Measurements from ENCODE around the gene PLCG2.
"Not testable (repeated sequence)": the region's sequence is repeated elsewhere in the genome, so short reads cannot be mapped to it uniquely, and the experiment has no call there.

Gene PLCG2

DNA sequence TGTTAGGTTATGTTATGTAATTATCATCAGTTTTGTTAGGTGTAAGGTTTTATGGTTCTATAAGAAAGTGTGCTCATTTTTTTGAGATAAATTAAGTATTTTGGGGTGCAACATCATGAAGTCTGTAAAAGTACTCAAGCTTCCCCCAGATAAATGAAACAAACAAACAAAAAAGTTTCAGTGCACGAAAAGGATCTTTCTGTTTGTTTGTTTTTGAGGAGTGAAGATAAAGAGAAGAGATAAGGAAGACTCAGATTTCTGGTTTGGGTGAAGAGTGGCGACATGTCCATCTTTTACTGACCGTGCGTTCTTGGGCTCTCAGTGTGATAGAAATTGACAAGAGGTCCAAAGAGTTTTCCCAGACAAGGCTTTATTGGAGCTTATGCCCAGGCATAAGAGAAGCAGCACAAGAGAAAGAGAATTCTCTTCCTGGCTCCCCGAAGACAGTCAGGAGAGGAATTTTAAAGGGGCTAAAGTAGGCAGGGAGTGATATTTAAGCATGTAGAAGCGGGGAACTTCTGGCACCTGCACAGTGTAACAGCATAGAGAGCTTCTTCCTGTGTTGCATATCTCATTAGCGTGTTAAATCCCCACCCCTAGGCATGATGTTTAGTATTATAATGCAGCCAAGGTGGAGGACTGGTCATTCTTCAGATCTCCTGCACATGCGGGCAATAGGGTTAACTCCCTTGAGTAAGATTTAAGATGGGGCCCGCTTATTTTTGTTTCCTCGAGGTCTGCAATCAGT, 71.3 kb downstream of the PLCG2 start:
- DNase-seq, result no peak

DNA sequence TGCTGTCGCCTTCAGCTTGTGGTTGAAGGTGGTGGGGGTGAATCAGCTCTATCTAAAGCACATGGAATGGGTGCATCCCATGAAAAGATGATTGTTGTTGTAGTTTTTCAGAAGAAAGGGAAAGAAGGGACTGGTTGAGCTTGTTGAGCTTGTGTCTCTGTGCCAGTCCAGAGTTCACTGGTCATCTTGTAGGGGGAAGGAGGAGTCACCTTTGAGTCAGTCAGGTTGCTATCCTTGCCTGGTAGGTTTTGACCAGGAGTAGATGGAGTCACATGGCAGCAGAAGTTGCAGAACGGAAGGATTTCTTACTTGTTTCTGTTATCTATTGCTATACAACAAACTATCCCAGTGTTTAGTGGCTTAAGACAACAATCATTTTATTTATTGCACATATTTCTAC, 73.3 kb downstream of the PLCG2 start:
- DNase-seq, result no peak

DNA sequence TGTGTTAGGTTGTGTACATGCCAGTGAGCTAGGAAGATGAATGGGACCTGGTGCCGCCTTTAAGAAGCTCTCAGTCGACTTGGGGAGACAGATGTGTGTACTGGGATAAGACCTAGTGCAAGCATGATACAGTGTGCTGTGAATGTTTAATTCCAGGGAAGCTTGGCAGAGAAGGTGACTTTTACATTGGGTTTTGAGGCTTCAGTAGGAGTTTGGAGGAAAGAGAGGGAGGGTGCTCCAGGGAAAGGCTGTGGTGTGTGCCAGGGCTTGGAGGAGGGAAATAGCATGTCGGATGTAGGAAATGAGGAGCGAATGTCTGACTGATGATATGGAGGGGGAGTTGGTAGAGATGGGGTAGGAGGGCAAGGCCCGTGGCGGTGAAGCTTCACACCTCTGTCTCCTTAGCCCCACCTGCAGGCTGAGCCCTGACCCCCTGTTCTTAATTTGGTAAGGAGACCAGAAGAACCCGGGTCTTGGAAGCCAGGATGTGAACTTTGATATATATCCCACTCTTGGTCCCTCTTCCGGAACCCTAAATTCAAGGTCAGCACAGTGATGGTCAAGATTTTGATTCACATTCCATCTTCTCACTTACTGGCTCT, 76.6 kb downstream of the PLCG2 start:
- no peak for DNase-seq

DNA sequence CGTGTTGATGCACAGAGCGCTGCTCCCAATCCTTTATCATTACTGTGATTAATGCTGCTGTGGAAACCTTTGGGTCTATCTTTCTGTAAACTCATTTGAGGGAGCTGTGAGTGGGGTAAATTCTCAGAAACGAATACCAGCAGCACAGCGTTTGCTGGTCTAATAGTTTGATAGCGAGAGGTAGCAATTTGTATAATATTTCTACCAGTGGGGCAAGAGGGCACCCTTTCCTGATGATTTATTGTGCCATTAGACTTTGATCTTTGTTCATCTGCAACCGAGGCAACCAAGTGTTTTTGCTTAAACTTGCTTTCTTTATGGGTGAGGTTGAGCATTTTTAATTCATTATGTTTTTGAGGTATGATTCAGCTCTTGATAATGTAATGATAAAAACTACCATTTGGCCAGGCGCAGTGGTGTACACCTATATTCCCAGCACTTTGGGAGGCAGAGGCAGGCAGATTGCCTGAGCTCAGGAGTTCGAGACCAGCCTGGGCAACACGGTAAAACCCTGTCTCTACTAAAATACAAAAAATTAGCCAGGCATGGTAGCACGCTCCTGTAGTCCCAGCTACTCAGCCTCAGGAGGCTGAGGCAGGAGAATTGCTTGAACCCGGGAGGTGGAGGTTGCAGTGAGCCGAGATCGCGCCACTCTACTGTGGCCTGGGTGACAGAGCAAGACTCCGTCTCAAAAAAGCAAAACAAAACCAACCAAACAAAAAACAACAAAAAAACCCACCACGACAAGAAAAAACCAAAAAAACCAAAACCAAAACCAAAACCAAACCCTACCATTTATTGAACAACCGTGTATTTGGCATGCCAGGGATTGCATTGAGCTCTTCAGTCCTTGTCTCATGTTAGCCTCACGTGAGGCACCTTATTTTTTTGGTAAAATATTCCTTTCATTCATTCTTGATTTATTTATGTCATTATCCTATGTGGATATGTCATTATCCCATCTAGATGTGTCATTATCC, 81.5 kb downstream of the PLCG2 start:
- DNase-seq, result no peak

- DNase-seq, result no peak
These were observed 82.4 kb downstream of the PLCG2 start for GRCh38 chr16:81861503-81861902.

DNA sequence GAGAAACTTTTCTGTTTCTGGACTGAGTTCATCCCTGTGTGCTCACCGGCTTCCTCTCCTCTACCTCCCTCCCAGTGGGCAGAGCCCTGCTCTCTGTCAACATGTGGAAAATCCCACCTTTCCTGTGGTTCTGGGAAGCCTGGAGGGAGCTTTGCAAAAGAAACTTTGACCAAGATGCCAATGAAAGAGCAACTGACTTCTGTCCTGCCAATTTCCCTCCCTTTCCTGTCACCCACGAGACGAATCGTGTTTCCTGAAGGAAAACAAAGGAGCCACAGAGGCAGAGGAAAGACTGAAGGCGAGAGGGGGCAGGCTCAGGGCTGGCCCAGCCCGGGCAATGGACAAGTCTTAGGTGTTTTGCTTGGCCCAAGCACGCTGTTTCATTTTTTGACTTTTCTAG, 82.8 kb downstream of the PLCG2 start:
- DNase-seq, result no peak

DNA sequence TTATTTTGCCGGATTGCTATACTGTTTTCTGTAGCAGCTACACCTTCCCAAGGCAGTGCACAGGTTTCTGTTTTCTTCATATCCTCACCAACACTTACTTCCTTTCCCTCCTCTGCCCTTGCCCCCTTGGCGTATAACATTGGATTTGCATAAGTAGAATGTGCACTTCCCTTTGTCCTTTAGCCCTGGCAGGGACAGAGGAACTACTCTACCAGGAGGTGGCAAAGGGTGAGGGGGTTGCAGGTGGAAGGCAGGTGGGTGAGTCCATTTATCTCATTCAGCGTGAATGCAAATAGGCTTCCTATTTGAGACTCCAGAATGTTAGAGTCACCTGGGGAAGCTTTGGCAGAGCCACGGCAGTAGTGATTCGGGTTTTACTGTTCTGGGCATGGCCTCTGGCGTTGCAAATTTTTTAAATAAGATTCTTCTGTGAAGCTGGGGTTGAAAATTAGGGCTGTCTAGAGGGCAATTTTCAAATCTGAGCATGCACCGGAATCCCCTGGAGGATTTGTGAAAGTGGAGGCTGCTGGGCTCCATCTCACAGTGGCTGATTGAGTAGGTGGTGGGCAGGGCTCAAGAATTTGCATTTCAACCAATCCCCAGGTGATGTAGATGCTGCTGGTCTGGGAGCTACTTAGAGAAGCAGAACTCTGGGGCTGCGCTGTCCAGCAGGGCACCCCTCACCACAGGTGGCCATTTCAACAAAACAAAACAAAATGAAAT, 84.7 kb downstream of the PLCG2 start:
- DNase-seq, result no peak

GRCh38 chr16:81864646-81865382, 85.7 kb downstream of the PLCG2 start:
- no peak for DNase-seq

GRCh38 chr16:81866820-81867440, 87.8 kb downstream of the PLCG2 start:
- DNase-seq, result no peak

DNA sequence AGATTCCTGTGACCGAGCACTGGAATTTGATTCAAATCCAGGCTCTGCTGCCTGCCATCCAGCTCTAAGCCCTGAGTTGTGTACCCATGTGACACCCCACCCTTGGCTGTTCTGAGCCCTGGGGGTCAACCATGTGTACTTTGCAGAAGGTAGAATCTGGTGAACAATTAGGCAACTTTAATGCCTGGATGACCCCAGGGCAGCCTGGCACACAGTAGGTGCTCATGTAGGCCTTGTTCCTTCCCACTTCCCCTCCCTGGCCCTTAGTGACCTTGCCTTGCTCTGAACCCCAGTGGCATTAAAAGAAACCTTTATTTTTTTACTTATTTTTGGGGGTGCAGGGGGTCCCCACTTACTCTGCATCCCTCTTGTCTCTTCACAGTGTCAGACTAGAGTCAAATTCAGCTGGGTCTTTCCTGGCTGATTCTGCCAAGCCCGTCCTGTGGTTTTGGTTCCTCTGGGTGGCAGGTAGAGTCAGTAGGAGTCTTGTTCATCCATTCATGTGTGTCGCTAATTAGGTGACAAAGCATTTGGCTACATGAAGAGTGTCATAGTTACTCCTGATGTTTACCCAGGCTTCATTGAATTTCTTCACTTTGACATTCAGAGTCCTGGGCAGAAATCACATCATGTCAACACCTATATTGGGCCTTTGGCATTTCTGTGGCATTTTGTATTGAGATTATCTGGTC, 89.1 kb downstream of the PLCG2 start:
- DNase-seq, result no peak

GRCh38 chr16:81869326-81869725, 90.2 kb downstream of the PLCG2 start:
- no peak for DNase-seq

- no peak for DNase-seq
These were observed 94.1 kb downstream of the PLCG2 start for GRCh38 chr16:81873206-81873605.

DNA sequence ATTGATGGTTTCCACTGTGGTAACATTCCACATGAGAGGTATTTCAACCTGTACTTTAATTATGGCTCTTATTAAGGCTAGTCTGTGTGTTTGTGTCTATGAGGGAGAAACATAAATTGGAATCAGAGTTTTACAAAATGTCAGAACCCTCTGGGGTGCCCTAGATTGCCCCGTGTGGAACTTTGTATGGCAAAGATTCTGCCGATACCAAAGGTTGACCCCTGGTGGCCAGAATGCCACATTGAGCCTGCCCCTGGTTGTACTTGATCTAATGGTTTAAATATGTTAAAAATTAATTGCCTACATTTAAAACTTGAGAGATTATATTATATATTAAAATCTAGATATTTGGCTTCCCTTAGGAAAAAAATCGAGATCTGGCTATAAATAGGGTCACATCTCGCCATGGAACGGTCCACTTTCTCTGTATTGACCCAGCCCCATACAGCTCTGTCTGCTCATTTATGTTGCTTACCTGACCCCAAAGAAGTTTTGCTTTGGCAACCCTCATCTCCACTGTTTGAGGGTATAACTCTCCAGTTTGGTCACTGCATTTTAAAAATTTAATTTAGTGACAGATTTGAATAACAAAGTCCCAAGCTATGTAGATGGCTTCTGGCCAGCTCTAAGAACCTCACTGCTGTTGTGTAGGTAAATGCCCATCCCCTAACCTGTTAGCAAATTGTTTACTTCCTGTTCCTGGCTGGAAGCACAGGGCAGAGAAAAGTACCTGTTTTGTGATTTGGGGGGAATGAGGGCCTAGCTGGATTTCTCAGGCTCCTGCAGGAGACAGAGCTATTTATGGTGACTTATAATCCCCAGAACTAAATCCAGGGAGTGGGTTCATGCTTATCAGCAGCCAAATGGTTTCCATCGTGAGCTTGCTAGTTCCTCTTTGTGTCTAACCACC, 95.0 kb downstream of the PLCG2 start:
- DNase-seq, result peak in 3 of 6 experiments; percentile 1 to 2 (median 2)

GRCh38 chr16:81875461-81875860, 96.4 kb downstream of the PLCG2 start:
- no peak for DNase-seq

DNA sequence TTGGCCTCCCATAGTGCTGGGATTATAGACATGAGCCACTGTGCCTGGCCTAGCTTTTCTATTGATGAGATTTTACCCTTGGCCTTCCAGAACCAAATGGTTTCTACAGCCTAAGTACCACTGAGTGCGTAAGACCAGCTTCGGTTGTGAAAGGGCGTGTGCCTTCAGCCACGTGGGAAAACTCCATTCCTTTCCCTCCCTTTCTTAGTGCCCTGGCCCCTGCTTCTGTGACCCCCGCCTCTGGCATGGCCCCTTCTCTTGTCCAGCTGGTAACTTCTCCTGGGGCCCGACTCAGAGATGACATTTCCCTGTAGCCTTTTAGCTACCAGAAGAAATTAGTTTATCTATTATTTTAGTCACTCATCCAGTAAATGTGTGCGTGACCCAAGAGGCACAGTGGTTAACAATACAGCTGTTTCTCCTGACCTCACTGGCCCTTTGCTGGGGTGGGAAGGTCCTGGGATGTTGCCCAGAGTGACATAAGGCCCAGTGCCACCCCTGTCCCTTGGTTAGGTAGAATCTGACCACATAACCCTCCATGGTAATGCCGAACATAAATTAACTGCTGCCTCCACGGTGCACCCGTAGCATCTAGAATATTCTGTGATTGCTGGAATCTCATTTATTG, 97.3 kb downstream of the PLCG2 start:
- no peak for DNase-seq

DNA sequence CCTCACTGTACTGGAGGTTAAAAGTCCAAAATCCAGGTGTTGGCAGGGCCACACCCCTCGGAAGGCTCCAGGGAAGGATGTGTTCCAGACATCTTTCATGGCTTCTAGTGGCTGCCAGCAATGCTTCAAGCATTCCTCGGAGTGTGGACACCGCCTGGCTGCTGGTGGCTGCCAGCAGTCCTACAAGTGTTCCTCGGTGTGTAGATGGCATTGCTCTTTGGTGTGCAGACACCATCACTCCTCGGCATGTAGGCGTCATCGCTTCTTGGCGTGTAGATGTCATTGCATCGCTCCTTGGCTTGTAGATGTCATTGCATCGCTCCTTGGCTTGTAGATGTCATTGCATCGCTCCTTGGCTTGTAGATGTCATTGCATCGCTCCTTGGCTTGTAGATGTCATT, 98.4 kb downstream of the PLCG2 start:
- not testable (repeated sequence) for DNase-seq

DNA sequence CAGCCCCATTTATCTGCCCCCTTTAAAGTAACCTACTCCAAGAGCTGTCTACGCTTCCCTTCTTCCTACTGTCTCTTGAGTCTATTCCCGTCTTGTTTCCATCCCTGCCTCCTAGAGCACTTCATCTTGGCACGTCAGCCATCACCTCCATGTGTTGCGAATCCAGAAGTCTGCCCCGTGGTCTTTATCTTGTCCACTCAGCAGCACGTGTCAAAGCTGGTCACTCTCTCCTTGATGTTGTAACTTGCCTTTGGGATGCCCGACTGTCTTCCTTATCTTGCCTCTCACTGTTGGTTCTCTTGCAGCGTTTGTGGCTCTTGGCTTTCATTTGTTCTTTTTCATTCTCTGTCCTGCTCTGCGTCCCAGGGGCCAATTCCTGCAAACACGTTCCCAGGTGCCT, 99.4 kb downstream of the PLCG2 start:
- DNase-seq, result no peak

GRCh38 chr16:81879625-81880024, 100.5 kb downstream of the PLCG2 start:
- no peak for DNase-seq

DNA sequence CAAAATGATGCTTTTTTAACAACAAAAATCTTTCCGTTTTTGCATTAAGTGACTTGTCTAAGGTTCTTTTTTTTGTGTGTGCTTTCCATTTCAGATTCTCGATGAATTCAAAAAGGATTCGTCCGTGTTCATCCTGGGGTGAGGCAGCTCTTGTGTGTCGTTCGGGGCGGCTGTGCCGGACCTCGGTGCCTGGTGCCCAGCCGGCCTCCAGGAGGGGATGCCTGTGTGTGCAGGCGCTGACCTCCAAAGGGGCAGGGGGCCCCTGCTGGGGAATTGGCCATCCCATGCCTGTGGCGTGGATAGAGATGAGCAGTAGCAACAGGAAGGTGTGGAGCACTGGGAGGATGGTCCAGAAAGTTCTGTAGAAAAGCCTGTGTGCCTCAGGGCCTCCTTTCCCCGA, 101.7 kb downstream of the PLCG2 start:
- DNase-seq, result no peak
